ENCODE data around the gene HIF3A.

DNA sequence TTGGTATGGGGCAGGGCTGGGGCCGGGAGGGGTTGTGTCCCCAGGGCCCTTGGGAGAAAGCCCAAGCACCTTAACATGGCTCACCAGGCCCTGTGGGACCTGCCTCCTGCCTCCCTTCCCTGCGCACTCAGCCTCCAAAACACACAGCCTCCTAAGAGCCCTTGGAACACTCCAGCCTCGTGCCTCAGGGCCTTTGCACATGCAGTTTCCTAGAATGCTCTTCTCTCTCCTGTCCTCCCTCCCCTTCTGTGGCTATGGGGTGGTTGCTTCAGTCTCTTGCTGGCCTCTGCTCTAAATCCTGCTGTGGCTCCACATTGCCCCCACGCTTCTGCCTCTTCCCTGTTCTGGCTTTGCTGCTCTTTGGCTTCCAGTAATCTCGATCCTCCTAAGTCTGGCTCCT, 23.7 kb downstream of the HIF3A start:
- TF ChIP-seq, protein P1, sequence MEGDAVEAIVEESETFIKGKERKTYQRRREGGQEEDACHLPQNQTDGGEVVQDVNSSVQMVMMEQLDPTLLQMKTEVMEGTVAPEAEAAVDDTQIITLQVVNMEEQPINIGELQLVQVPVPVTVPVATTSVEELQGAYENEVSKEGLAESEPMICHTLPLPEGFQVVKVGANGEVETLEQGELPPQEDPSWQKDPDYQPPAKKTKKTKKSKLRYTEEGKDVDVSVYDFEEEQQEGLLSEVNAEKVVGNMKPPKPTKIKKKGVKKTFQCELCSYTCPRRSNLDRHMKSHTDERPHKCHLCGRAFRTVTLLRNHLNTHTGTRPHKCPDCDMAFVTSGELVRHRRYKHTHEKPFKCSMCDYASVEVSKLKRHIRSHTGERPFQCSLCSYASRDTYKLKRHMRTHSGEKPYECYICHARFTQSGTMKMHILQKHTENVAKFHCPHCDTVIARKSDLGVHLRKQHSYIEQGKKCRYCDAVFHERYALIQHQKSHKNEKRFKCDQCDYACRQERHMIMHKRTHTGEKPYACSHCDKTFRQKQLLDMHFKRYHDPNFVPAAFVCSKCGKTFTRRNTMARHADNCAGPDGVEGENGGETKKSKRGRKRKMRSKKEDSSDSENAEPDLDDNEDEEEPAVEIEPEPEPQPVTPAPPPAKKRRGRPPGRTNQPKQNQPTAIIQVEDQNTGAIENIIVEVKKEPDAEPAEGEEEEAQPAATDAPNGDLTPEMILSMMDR (IDR thresholded peaks at IDR 0.05; ENCODE audit: extremely low read depth in 1 of 2, insufficient read depth in 1 of 2, low read depth in 1 of 2, low read length in 2 of 2): no peak
- no peak for TF ChIP-seq EZH2 (IDR thresholded peaks at IDR 0.05; ENCODE audit: borderline replicate concordance, low read depth, low read length, severe bottlenecking)
- TF ChIP-seq POLR2A (IDR thresholded peaks at IDR 0.05; ENCODE audit: low read depth, low read length): no peak
- no peak for TF ChIP-seq POLR2AphosphoS5 (IDR thresholded peaks at IDR 0.05; ENCODE audit: insufficient read depth, low read depth, low read length)
- TF ChIP-seq FOS (IDR thresholded peaks at IDR 0.05; ENCODE audit: borderline replicate concordance, insufficient read depth, low read length): no peak
- TF ChIP-seq, protein P2, sequence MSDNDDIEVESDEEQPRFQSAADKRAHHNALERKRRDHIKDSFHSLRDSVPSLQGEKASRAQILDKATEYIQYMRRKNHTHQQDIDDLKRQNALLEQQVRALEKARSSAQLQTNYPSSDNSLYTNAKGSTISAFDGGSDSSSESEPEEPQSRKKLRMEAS (IDR thresholded peaks at IDR 0.05; ENCODE audit: insufficient read depth, insufficient read length): no peak
- TF ChIP-seq GATA2 (IDR thresholded peaks at IDR 0.05; ENCODE audit: insufficient read depth, insufficient read length, low read depth, low read length): no peak
